Aorta (tissue), 5 donors: ENCODE results near the gene GPR55. TPM values are rescaled to one million over a fixed set of nuclear protein-coding genes. Genes with fewer than 3 reads are reported as not detected.

Source experiments
- ATAC-seq: fragments of 200-7000 bp; cut with Tn5 transposase; one replicate; pipeline ENCODE4 v1.9.1; 2022; ENCODE audit warnings: moderate library complexity; ENCODE audit not compliant: low FRiP score
- DNase-seq, 2 donors: peaks; one replicate each; pipeline ENCODE4 v3.0.0-alpha.2; 2020
- H3K27ac ChIP-seq, 2 donors: one replicate each; pipeline ENCODE4 v1.5.1; 2013; ENCODE audit warnings: low read length in 2 of 2, mild to moderate bottlenecking in 2 of 2, moderate library complexity in 2 of 2, control low read depth in 1 of 2, inconsistent platforms in 1 of 2, low read depth in 1 of 2
- H3K27me3 ChIP-seq, 2 donors: one replicate each; pipeline ENCODE4 v1.6.1; 2013; ENCODE audit warnings: control low read depth in 1 of 2, low read length in 1 of 2, mild to moderate bottlenecking in 1 of 2, moderate library complexity in 1 of 2; ENCODE audit not compliant: insufficient read depth in 2 of 2, control insufficient read depth in 1 of 2
- H3K36me3 ChIP-seq, 2 donors: one replicate each; pipeline ENCODE4 v1.6.1; 2013; ENCODE audit warnings: control low read depth in 1 of 2, low read length in 1 of 2, mild to moderate bottlenecking in 1 of 2; ENCODE audit not compliant: insufficient read depth in 2 of 2, control insufficient read depth in 1 of 2
- H3K4me1 ChIP-seq, 2 donors: one replicate each; pipeline ENCODE4 v1.6.1; 2013; ENCODE audit warnings: low read length in 2 of 2, control low read depth in 1 of 2, mild to moderate bottlenecking in 1 of 2, moderate library complexity in 1 of 2; ENCODE audit not compliant: insufficient read depth in 2 of 2, control insufficient read depth in 1 of 2
- H3K4me3 ChIP-seq, 2 donors: one replicate each; pipeline ENCODE4 v1.5.1; 2013; ENCODE audit warnings: low read length in 2 of 2, control low read depth in 1 of 2, mild to moderate bottlenecking in 1 of 2
- H3K9me3 ChIP-seq: one replicate; pipeline ENCODE4 v1.6.1; 2013; ENCODE audit warnings: mild to moderate bottlenecking, low read length; ENCODE audit not compliant: control insufficient read depth
- WGBS, 2 donors: extraction: QIAGEN DNeasy Blood & Tissue Kit; methylation state at CpG; one replicate each; pipeline ENCODE4 v1.1.7; 2013; 5-methylcytosine and 5-hydroxymethylcytosine counted together
- intact Hi-C, 2 donors: fragments of 100-400 bp; cut with DNase I; formaldehyde crosslinking; loops; one replicate each; pipeline versions ENCODE4 v1.14.2 to v1.15.0; 2022
- polyA plus RNA-seq, 2 donors: library from polyadenylated mRNA; stranded (reverse); fragments of 200-250 nt; gene quantifications; one replicate each; pipeline ENCODE4 v1.2.3, GENCODE V29; 2013
- total RNA-seq, 2 donors: library from RNA; stranded (reverse); fragmentation: NEBNext Ultra II Directional; extraction: Animal tissue kit (Norgen Biotek cat#: 25700); gene quantifications; one replicate each; pipeline ENCODE4 v1.2.1, GENCODE V29; 2021
- donor health status: healthy with polysubstance abuse.
- donor health status: Bipolar disorder and iron deficiency.
- donor health status: DM: no; HTN: no; CAD: no.
- donor health status: DM: no; HTN: no; CAD: no.
- donor health status: DM: yes; HTN: yes; CAD: no.

Gene GPR55
- total and polyA plus RNA-seq, 4 donors, result 0.18 TPM; not detected in 3

DNA sequence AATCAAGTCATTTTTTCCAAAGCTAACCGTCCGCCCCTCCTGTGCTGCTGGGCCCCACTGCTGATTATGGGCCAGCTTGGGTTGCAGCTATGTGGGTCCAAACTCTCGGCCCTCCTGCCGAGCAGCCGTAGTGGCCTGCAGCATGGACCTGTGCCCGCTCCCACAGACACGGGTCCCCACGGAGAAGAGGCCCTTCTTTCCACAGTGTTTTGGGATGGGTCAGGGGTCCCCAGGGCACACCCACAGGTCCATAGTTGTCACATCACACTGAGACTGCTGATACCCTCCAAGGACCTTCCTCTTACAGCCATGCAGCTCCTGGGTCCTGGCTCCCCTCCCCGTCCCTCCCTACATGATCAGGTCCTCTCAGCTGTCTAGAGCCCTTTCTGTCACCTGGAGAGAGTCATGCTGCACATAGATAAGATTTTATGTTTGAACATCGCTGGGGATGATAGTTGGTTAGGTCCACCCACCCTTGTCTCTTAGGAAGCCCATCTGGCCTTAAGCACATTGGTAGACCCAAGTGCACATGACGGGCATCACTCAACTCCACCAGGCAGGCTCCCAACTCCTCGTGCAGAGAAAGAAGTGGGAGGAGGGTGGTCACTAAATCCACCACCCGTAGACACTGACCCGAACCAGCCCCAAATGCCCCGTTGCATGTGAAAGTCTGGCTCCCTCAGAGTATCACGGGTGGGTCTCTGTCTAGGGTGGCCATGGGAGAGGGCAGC is 17.5 kb downstream of the GPR55 start:
- no peak overlapping the region for H3K27ac ChIP-seq
- H3K36me3 ChIP-seq, result no peaks in the 10 kb centered on the region
- H3K4me1 ChIP-seq, result no peaks in the 10 kb centered on the region
- no peaks in the 10 kb centered on the region for H3K9me3 ChIP-seq
- intact Hi-C loops, result loop anchor here in 1 of 2 donors (10.0 kb wide), 1 partner anchor 77 kb away; no protein-coding TSS in a partner anchor
- peak; percentile 31 to 51 for DNase-seq
- H3K4me3 ChIP-seq, result no peak overlapping the region
- no peak for ATAC-seq
- H3K27me3 ChIP-seq, result no peaks in the 10 kb centered on the region
- 93% methylated on average over 16 of the region's 16 CpGs for WGBS, 2 donors

DNA sequence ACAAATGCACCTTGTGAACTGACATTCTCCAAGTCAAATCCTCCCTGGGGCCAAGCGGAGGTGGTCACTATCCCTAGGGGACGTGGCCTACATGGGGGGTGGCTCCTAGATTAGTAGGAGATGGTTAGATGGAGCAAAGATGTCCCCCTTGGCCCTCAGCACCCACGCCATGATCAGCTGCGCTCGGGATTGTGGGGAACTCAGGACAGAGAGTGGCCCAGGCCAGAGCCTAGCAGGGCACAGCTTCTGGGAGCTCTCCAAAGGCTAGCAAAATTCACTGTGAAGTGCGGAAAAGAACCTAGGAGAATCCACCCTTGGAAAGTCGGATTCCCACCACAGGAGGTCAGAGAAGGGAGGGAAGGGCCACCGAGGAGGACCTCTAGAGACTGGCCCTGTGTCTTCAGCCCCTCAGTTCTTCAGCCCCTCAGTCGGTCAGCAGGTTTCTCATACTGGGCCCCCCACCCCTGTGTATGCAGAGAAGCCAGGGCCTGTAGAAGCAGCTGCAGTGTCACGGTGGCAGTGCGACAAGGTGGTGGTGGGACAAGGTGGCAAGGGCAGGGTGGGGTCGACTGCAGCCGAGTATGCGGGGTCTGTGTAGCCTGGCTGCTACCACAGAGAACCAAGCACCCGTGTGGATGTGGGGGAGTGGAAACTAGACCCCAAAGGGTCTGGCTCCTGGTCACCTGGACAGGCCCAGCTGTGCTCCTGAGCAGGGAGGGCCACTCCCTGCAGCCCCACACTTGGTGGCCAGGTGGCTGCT is 18.4 kb downstream of the GPR55 start:
- Histone ChIP-seq H3K36me3 (no peaks in the 10 kb centered on the region), H3K4me1 (no peaks in the 10 kb centered on the region), H3K27ac (no peak overlapping the region), H3K9me3 (no peaks in the 10 kb centered on the region), H3K27me3 (no peaks in the 10 kb centered on the region), H3K4me3 (no peak overlapping the region)
- intact Hi-C loops, result loop anchor here in 1 of 2 donors (10.0 kb wide), 1 partner anchor 78 kb away; no protein-coding TSS in a partner anchor
- ATAC-seq (no peak), DNase-seq (peak; percentile 20 to 52)
- 94% methylated on average over 15 of the region's 15 CpGs for WGBS, 2 donors

DNA sequence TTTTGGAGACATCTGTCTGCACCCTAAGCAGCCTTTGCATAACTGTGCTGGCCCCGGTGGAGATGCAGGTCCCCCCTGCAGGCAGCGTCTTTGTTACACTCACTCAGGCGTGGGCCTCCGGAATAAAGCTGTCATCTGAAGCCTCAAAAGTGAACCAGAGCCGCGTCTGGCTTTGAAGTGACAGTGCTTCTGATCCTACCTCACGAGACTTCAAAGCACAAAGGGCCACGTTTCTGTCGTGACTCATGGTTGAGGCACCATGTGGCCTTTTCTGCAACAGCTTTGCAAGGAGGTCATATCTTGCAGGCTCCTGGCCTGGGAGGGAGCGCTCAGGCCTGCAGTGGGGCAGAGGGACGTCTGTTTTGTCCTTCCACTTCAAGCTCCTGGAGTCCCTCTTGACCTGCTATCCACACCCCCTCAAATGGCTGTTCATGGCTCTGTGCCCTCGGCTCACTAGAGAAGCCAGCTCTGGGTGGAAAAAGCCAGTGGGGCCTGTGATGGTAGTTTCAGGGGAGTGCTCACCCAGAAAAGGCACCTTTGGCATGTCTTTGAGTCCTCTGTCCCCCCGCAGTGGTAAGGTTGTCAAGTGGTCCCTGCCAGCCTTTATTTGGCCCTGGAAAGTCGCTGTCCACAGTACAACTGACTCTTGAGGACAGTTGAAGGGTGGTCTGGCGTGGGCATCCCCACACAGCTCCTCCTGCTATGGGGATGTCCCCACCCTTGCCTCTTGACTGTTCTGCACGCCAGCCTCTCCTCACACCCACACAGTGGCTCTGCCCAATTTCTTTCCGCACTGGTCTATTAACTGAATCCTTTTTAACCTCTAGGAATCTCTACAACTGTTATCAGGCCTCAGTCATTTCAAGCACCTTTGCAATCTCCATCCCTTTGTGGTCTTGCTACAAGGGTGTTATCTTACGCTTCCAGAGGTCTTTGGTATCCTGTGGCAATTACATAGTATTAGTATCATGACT is 19.3 kb downstream of the GPR55 start:
- 71 to 74% methylated on average over 18 of the region's 18 CpGs for WGBS, 2 donors
- ATAC-seq (no peak), DNase-seq (peak in 1 of 2 donors; percentile 45)
- H3K4me1 ChIP-seq, result no peaks in the 10 kb centered on the region
- intact Hi-C loops, result loop anchor here in 1 of 2 donors (10.0 kb wide), 1 partner anchor 79 kb away; no protein-coding TSS in a partner anchor
- no peak overlapping the region for H3K4me3 ChIP-seq
- no peak overlapping the region for H3K27ac ChIP-seq
- no peaks in the 10 kb centered on the region for H3K9me3 ChIP-seq
- no peaks in the 10 kb centered on the region for H3K36me3 ChIP-seq
- H3K27me3 ChIP-seq, result no peaks in the 10 kb centered on the region

DNA sequence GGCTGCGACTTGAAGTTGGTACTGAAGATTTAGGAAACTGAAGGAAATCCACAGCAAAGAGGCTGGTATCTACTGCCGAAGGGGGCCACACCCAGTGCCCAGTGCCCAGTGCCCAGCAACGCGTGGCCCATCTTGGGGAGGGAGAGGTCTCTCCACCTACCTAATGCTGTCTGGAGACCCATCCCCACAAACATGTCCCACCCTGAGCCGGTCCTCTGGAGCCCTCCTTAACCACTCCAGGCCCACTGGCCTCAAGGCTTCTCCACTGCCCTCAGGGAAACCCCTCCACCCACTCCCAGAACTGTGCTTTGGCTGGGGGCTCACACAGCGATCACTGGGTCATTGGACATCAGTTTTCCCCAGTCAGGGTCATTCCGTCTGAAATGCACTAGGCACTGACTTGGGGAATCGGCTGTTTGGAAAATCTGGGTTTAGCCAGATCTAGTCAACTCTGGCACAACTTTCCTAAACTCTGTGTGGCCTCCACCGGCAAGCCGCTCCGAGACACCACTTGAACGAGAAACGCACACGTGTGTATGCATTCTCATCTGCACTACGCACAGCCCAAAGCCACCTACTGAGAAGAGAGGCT is 20.1 kb downstream of the GPR55 start:
- no peak overlapping the region for H3K4me3 ChIP-seq
- H3K27me3 ChIP-seq, result no peaks in the 10 kb centered on the region
- WGBS, 2 donors, result 85 to 86% methylated on average over 15 of the region's 15 CpGs
- DNase-seq (peak in 1 of 2 donors; percentile 57), ATAC-seq (no peak)
- H3K27ac ChIP-seq, result no peak overlapping the region
- intact Hi-C loops, result loop anchor here in 1 of 2 donors (10.0 kb wide), 1 partner anchor 80 kb away; no protein-coding TSS in a partner anchor
- no peaks in the 10 kb centered on the region for H3K36me3 ChIP-seq
- no peaks in the 10 kb centered on the region for H3K4me1 ChIP-seq
- no peaks in the 10 kb centered on the region for H3K9me3 ChIP-seq

DNA sequence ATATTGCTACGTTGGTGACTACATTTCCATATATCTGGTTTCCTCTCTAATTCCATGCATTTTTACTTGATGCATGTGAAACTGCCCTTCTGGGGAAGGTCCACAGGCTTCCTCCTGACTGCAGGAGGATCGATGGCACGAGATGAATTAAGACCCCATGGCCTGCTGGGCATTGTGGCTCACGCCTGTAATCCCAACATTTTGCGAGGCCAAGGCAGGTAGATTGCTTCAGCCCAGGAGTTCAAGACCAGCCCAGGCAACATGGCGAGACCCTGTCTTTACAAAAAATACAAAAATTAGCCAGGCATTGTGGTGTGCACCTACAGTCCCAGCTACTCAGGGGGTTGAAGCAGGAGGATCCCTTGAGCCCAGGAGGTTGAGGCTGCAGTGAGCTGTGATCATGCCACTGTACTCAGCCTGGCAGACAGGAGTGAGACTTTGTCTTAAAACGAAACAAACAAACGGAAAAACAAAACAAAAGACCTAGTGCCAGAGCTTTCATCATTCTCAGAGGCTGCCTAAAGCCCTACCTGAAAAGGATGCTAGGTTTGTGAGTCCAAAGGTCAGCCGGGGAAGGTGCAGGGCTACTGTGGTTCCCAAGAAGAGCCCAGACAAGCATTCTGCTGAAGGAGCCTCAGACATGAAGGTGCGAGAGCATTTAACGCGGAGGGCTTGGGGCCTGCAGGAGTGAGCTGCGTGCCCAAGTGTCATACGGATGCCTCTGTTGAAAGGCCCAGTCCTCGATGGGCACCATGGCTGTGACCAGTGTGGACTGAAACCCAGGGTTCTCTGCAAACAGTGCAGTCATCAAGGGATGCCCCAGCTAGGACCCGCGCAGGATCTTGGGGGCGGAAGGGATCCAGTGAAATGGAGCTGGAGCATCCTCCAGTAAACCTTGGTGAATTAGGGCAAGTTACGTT is 21.6 kb downstream of the GPR55 start:
- DNase-seq (peak; percentile 9 to 50), ATAC-seq (no peak)
- Histone ChIP-seq H3K27ac (no peak overlapping the region), H3K4me3 (no peak overlapping the region), H3K27me3 (no peaks in the 10 kb centered on the region), H3K9me3 (no peaks in the 10 kb centered on the region), H3K4me1 (no peaks in the 10 kb centered on the region), H3K36me3 (no peaks in the 10 kb centered on the region)
- 86 to 87% methylated on average over 19 of the region's 19 CpGs for WGBS, 2 donors
- intact Hi-C loops, result loop anchor here in 1 of 2 donors (10.0 kb wide), 1 partner anchor 81 kb away; no protein-coding TSS in a partner anchor

DNA sequence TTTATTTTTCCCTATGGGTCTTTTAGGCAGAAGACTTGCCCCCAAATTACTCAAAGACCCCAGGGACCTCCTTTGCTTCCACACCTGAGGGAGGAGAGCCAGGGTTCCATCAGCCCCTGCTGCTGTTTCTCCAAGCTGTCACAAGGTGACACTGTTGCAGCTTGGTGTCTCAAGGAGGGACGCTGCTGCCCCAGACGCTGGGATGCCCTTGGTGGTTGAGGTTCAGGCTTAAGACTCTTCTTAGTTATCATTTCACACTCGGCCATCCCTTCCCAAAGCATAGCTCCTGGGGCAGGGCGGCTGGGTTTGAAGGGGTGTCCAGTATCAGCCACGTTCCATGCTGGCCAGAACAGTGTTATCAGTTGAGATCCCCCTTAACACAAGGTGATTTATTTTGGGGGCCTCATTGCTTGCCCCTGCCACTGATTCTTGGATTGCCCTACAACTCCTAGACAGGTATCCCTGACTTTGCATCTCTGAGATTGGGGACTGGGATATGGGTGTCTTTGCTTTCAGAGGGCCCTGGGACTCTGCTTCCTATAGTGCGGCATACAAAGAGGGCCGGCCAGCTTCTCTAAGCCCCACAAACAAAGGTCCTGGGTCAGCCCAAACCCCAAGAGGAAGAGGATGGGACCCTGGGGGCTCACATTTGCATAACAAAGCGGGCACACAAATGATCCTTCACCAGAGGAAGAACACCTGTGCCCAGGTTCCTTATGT is 22.7 kb downstream of the GPR55 start:
- H3K4me3 ChIP-seq, result no peak overlapping the region
- H3K27ac ChIP-seq, result no peak overlapping the region
- no peaks in the 10 kb centered on the region for H3K4me1 ChIP-seq
- H3K9me3 ChIP-seq, result no peaks in the 10 kb centered on the region
- intact Hi-C loops, result loop anchor here in 1 of 2 donors (10.0 kb wide), 1 partner anchor 82 kb away; no protein-coding TSS in a partner anchor
- no peaks in the 10 kb centered on the region for H3K36me3 ChIP-seq
- WGBS, 2 donors, result 42 to 48% methylated on average over 8 of the region's 8 CpGs
- DNase-seq (peak in 1 of 2 donors; percentile 64), ATAC-seq (no peak)
- no peaks in the 10 kb centered on the region for H3K27me3 ChIP-seq

DNA sequence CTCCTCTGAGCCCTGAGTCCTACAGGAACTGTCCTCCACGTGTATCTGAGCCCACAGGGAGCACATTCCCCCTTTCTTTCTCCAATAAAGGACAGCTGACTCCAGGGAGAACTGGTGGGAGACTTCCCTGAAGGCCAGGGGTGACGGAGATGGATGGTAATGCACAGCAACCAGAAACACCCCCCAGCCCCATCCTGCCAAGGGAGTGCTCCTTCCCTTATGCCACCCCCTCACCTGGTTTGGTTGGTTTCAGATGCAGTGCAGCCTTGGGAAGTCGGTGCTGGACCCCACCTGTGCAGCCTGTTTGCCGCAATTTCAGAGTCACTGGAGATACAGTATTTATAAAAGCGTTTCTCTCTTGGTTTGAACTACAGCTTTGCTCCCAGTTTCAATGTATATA is 24.0 kb downstream of the GPR55 start:
- H3K36me3 ChIP-seq, result no peaks in the 10 kb centered on the region
- no peaks in the 10 kb centered on the region for H3K27me3 ChIP-seq
- H3K4me3 ChIP-seq, result no peak overlapping the region
- no peak overlapping the region for H3K27ac ChIP-seq
- intact Hi-C loops, result loop anchor here in 1 of 2 donors (10.0 kb wide), 1 partner anchor 84 kb away; no protein-coding TSS in a partner anchor
- DNase-seq, result peak in 1 of 2 donors; percentile 9
- no peaks in the 10 kb centered on the region for H3K4me1 ChIP-seq
- WGBS, 2 donors, result 67 to 71% methylated on average over 5 of the region's 5 CpGs
- H3K9me3 ChIP-seq, result no peaks in the 10 kb centered on the region
- no peak for ATAC-seq
